Ishikawa (cell line): ENCODE data around the gene DIAPH2.

ENCODE experiments used
- CEBPB ChIP-seq: IDR thresholded peaks from 2 replicates; pipeline ENCODE4 v1.6.1; 2012
- CREB1 ChIP-seq: IDR thresholded peaks from 2 replicates; pipeline ENCODE4 v1.6.1; 2012; ENCODE audit warnings: low read depth
- EGR1 ChIP-seq: IDR thresholded peaks from 2 replicates; pipeline ENCODE4 v1.6.1; 2012
- EP300 ChIP-seq: IDR thresholded peaks from 2 replicates; pipeline ENCODE4 v1.6.1; 2012; ENCODE audit warnings: borderline replicate concordance
- FOXM1 ChIP-seq: IDR thresholded peaks from 2 replicates; pipeline ENCODE4 v1.6.1; 2012; ENCODE audit warnings: low read depth, borderline replicate concordance
- NFIC ChIP-seq: IDR thresholded peaks from 2 replicates; pipeline ENCODE4 v1.6.1; 2012
- RAD21 ChIP-seq: IDR thresholded peaks from 2 replicates; pipeline ENCODE4 v1.6.1; 2012; ENCODE audit warnings: low read depth
- TAF1 ChIP-seq: IDR thresholded peaks from 2 replicates; pipeline ENCODE4 v1.6.1; 2012; ENCODE audit warnings: low read depth, mild to moderate bottlenecking
- TCF12 ChIP-seq: IDR thresholded peaks from 2 replicates; pipeline ENCODE4 v1.6.1; 2012; ENCODE audit warnings: low read depth
- TEAD4 ChIP-seq: IDR thresholded peaks from 2 replicates; pipeline ENCODE4 v1.6.1; 2012
- YY1 ChIP-seq: IDR thresholded peaks from 2 replicates; pipeline ENCODE4 v1.6.1; 2012; ENCODE audit warnings: low read depth
- ZBTB7A ChIP-seq: IDR thresholded peaks from 2 replicates; pipeline ENCODE4 v1.6.1; 2012; ENCODE audit warnings: low read depth
- TF ChIP-seq, protein P1 (sequence below): IDR thresholded peaks from 2 replicates; pipeline ENCODE4 v1.6.1; 2012
- TF ChIP-seq, protein P2 (sequence below): IDR thresholded peaks from 2 replicates; pipeline ENCODE4 v1.6.1; 2012; ENCODE audit warnings: low read depth, mild to moderate bottlenecking
- TF ChIP-seq, protein P3 (sequence below): IDR thresholded peaks from 2 replicates; pipeline ENCODE4 v1.6.1; 2012

The DIAPH2 gene

DNA sequence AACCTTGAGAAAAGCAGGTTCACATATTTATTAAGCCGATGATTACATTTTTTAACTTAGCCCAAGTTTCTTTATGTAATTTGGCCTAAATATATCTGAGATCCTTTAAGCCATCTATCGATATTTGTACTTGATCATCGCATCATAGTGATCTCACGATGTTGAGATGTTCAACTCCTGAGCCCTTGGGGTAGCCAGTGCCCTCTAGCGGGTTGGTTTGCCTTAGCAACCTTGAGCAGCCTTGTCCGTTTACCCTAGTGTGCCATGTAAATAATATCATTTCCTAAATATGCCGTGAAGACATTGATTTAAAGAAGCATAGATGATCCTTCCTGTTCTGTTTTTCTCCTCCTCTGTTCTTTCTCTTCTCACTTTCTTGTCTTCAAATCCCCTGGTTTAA is 631.3 kb downstream of the DIAPH2 start:
- TF ChIP-seq, protein P1, sequence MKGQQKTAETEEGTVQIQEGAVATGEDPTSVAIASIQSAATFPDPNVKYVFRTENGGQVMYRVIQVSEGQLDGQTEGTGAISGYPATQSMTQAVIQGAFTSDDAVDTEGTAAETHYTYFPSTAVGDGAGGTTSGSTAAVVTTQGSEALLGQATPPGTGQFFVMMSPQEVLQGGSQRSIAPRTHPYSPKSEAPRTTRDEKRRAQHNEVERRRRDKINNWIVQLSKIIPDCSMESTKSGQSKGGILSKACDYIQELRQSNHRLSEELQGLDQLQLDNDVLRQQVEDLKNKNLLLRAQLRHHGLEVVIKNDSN, result no peak
- TF ChIP-seq EP300 (no peak), TAF1 (no peak), TEAD4 (no peak), TCF12 (no peak), RAD21 (no peak), EGR1 (no peak), CEBPB (no peak), ZBTB7A (no peak), CREB1 (no peak), FOXM1 (no peak), NFIC (no peak), YY1 (no peak)
- TF ChIP-seq, protein P2, sequence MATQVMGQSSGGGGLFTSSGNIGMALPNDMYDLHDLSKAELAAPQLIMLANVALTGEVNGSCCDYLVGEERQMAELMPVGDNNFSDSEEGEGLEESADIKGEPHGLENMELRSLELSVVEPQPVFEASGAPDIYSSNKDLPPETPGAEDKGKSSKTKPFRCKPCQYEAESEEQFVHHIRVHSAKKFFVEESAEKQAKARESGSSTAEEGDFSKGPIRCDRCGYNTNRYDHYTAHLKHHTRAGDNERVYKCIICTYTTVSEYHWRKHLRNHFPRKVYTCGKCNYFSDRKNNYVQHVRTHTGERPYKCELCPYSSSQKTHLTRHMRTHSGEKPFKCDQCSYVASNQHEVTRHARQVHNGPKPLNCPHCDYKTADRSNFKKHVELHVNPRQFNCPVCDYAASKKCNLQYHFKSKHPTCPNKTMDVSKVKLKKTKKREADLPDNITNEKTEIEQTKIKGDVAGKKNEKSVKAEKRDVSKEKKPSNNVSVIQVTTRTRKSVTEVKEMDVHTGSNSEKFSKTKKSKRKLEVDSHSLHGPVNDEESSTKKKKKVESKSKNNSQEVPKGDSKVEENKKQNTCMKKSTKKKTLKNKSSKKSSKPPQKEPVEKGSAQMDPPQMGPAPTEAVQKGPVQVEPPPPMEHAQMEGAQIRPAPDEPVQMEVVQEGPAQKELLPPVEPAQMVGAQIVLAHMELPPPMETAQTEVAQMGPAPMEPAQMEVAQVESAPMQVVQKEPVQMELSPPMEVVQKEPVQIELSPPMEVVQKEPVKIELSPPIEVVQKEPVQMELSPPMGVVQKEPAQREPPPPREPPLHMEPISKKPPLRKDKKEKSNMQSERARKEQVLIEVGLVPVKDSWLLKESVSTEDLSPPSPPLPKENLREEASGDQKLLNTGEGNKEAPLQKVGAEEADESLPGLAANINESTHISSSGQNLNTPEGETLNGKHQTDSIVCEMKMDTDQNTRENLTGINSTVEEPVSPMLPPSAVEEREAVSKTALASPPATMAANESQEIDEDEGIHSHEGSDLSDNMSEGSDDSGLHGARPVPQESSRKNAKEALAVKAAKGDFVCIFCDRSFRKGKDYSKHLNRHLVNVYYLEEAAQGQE, result no peak
- TF ChIP-seq, protein P3, sequence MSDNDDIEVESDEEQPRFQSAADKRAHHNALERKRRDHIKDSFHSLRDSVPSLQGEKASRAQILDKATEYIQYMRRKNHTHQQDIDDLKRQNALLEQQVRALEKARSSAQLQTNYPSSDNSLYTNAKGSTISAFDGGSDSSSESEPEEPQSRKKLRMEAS, result no peak

DNA sequence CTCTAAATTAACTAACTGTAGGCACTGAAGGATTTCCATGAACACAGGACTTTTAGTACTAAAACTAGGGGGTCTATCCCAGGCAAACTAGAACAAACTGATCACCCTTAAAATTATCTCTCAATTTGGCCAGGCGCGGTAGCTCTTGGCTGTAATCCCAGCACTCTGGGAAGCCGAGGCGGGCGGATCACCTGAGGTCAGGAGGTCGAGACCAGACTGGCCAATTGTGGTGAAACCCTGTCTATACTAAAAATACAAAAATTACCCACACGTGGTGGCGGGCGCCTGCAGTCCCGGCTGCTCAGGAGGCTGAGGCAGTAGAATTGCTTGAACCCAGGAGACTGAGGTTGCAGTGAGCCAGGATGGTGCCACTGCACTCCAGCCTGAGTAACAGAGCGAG is 635.7 kb downstream of the DIAPH2 start:
- no peak for TF ChIP-seq TCF12
- TF ChIP-seq, protein P3, result no peak
- TF ChIP-seq NFIC, result no peak
- TF ChIP-seq, protein P1, result no peak
- no peak for TF ChIP-seq TEAD4
- TF ChIP-seq RAD21, result no peak
- TF ChIP-seq CEBPB, result no peak
- no peak for TF ChIP-seq FOXM1
- no peak for TF ChIP-seq ZBTB7A
- TF ChIP-seq CREB1, result no peak
- TF ChIP-seq TAF1, result no peak
- TF ChIP-seq EP300, result no peak
- TF ChIP-seq YY1, result no peak
- TF ChIP-seq EGR1, result no peak
- TF ChIP-seq, protein P2, result no peak

DNA sequence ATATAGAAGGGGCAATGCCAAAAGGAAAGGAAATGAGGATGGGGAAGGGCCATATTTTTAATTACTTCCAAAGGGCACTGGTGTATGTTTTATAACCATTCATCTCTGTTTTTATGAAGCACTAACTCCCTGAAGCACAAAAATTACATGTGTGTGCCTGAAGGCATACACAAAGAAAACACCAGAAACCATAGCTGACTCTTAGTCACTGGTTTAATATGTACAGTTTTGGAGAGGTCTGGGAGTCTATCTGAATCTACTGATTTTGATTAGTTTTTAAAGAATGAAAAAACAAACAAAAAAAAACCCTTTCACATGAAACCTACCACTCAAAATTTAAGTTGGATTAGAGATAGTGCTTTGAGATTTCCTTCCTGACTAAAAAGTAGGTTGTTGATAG is 637.8 kb downstream of the DIAPH2 start:
- TF ChIP-seq RAD21 (no peak), NFIC (no peak), TAF1 (no peak), EP300 (no peak), CREB1 (no peak), CEBPB (no peak), YY1 (no peak), TCF12 (no peak), TEAD4 (no peak)
- TF ChIP-seq, protein P3, result no peak
- TF ChIP-seq, protein P1, result no peak

DNA sequence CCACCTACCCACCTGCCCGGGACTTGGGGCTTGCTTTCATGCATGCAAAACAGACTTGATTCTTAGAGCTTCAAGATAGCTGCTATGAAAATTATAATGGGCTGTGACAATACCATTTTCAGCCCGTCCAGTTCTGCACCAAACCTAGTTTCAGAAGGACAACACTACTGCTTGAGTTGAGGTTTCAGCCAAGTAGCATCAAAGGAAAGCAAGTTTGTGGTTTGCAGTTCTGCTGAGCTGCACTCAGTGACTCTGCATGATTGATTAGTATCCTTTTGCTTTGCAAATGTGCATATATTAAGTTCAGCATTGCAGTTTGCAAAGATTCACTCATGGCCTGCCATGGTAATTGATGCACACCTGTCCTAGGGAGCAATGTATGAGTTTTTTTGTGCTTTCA is 641.8 kb downstream of the DIAPH2 start:
- TF ChIP-seq ZBTB7A (no peak), NFIC (no peak), RAD21 (no peak)

DNA sequence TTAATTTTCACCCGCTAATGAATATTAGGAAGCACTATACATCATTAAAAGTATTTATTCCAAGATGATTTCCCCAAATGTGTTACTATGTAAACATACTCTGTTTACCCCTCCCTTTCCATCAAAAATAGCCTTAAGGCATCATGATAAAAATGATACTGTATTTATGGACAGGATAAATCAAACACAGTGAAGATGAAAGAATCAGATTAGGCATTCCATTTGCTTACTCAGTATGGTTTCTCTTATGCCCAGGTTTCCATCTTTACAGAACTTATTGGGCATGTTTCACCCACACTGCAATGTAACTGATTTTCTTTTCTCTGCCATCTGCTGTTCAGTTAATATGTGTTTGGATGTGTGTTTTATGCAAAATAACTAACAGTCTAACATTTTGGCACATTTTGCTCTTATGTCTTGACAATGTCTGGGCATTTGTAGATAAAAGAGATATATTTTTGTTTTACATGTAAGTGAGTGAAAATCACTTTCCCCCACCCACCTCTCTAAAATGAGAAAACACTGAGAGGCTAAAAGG is 644.3 kb downstream of the DIAPH2 start:
- TF ChIP-seq RAD21 (no peak), EP300 (no peak), TCF12 (no peak), CREB1 (no peak), NFIC (no peak), CEBPB (no peak), EGR1 (no peak), TAF1 (no peak), ZBTB7A (no peak), TEAD4 (no peak), YY1 (no peak), FOXM1 (no peak)
- TF ChIP-seq, protein P3, result no peak
- TF ChIP-seq, protein P1, result no peak
- TF ChIP-seq, protein P2, result no peak
